ENCODE results near the gene SCNN1B. TPM values are rescaled to one million over a fixed set of nuclear protein-coding genes. Genes with fewer than 3 reads are reported as not detected.

Gene SCNN1B
- total RNA-seq, 1 donor from 2014 or later = not detected

DNA sequence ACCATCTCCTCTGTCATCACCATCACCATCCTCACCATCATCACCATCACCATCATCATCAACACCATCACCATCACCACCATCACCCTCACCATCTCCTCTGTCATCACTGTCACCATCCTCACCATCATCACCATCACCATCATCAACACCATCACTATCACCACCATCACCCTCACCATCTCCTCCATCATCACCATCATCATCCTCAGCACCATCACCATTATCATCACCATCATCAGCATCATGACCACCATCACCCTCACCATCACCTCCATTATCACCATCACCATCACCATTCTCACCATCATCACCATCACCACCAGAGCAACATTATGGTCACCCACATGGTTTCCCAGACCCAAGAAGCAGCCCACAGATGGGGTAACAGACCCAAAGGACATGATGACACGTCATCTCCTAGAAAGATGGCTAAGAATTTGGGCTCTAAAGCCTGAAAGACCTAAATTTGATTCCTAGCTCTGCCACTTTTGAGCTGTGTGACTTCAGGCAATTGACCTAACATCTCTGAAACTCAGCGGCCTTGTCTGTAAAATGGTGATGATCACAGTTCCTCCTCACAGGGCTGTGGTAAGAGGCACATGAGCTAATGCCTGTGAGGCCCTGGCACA lies 14.6 kb downstream of the SCNN1B start:
- Mint-ChIP-seq H3K4me3 (no peak overlapping the region), H3K9me3 (no peaks in the 10 kb centered on the region), H3K27me3 (ENCODE audit: low read depth) (no peaks in the 10 kb centered on the region), H3K36me3 (ENCODE audit: low read depth) (no peaks in the 10 kb centered on the region), H3K4me1 (no peaks in the 10 kb centered on the region), H3K27ac (ENCODE audit: unreplicated experiment) (no peak overlapping the region)
- no peak for DNase-seq (ENCODE audit: low read depth, low spot score)
- no peak for TF ChIP-seq CTCF (conservative IDR thresholded peaks at IDR 0.05)

GRCh38 chr16:23317266-23317661 lies 15.2 kb downstream of the SCNN1B start:
- no peaks in the 10 kb centered on the region for H3K9me3 Mint-ChIP-seq
- H3K4me1 Mint-ChIP-seq = no peaks in the 10 kb centered on the region
- H3K36me3 Mint-ChIP-seq (ENCODE audit: low read depth) = no peaks in the 10 kb centered on the region
- H3K27ac Mint-ChIP-seq (ENCODE audit: unreplicated experiment) = no peak overlapping the region
- DNase-seq (ENCODE audit: low read depth, low spot score) = no peak
- no peak for TF ChIP-seq CTCF (conservative IDR thresholded peaks at IDR 0.05)
- H3K4me3 Mint-ChIP-seq = no peak overlapping the region
- no peaks in the 10 kb centered on the region for H3K27me3 Mint-ChIP-seq (ENCODE audit: low read depth)

DNA sequence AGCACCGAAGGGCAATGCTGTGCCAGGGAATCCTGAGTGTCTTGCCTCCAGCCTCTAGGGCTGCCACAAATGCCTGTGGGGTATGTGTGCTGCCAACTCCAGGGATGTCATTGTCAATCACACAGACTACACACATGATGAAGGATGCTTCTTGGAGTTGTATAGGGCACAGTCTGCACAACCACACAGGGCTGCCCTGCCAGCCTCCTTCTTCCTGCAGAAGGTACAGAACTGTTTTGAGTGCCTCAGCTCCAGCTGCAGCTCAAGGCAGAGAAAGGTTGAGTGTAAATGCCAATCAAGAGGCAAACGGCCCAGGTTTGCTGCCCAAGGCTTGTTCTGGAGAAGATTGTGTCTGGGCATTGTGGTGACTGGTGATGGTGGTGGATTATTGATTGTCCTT lies 15.6 kb downstream of the SCNN1B start:
- TF ChIP-seq CTCF (conservative IDR thresholded peaks at IDR 0.05) = no peak
- Mint-ChIP-seq H3K4me3 (no peak overlapping the region), H3K27me3 (ENCODE audit: low read depth) (no peaks in the 10 kb centered on the region), H3K27ac (ENCODE audit: unreplicated experiment) (no peak overlapping the region), H3K4me1 (no peaks in the 10 kb centered on the region), H3K36me3 (ENCODE audit: low read depth) (no peaks in the 10 kb centered on the region), H3K9me3 (no peaks in the 10 kb centered on the region)
- no peak for DNase-seq (ENCODE audit: low read depth, low spot score)

- Mint-ChIP-seq H3K9me3 (no peaks in the 10 kb centered on the region), H3K4me3 (no peak overlapping the region), H3K27ac (ENCODE audit: unreplicated experiment) (no peak overlapping the region), H3K4me1 (no peaks in the 10 kb centered on the region), H3K36me3 (ENCODE audit: low read depth) (no peaks in the 10 kb centered on the region), H3K27me3 (ENCODE audit: low read depth) (no peaks in the 10 kb centered on the region)
- no peak for DNase-seq (ENCODE audit: low read depth, low spot score)
- TF ChIP-seq CTCF (conservative IDR thresholded peaks at IDR 0.05) = no peak
These were observed 16.5 kb downstream of the SCNN1B start for GRCh38 chr16:23318639-23319038.

DNA sequence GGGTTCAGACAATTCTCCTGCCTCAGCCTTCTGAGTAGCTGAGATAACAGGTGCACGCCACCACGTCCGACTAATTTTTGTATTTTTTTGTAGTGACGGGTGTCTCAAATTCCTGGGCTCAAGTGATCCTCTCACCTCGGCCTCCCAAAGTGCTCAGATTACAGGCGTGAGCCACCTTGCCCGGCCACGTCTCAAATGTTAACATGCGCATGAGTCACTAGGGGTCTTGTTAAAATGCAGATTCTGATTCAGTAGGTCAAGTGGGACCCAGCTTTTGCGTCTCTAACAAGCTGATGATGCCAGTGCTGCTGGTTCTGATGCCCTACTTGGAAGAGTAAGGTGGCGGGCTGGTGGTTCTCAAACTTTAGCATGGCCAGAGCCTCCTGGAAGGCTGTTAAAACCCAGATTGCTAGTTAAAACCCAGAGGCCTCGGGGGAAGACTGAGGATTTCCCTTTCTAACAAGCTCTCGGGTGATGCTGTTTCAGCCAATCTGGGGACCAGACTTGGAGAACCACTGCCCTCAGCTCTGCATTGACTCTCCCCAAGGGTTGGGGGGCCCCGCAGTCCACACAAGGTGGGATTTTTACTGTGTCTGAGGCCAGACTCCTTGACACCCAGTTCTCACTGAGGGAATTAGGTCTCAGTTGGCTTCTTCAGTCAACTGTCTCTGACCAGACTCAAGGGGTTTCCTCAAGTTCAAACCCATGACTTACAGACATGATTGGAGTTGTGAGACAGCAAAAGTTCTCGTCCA lies 17.9 kb downstream of the SCNN1B start:
- H3K27me3 Mint-ChIP-seq (ENCODE audit: low read depth) = no peaks in the 10 kb centered on the region
- no peaks in the 10 kb centered on the region for H3K4me1 Mint-ChIP-seq
- H3K27ac Mint-ChIP-seq (ENCODE audit: unreplicated experiment) = peak overlapping the region; percentile 27
- H3K36me3 Mint-ChIP-seq (ENCODE audit: low read depth) = no peaks in the 10 kb centered on the region
- no peak for DNase-seq (ENCODE audit: low read depth, low spot score)
- no peak overlapping the region for H3K4me3 Mint-ChIP-seq
- no peak for TF ChIP-seq CTCF (conservative IDR thresholded peaks at IDR 0.05)
- no peaks in the 10 kb centered on the region for H3K9me3 Mint-ChIP-seq
